A673 (cell line): ENCODE data around the gene DDR2. TPM values are rescaled to one million over a fixed set of nuclear protein-coding genes. Genes with fewer than 3 reads are reported as not detected.

Experiments
- BruUV-seq: library from RNA; stranded (reverse); fragments of 400-500 nt; replicated peaks from 2 replicates; lab custom pipeline; 2021; lab: Mats Ljungman, UMichigan
- CTCF ChIA-PET: fragments of 300-600 bp; sonication (Branson Sonifier 250); formaldehyde crosslinking; loops from one replicate; lab custom pipeline; 2022; ENCODE audit warnings: antibody characterized with exemption; lab: Charles Lee
- POLR2A ChIA-PET: fragments of 300-600 bp; sonication (Branson Sonifier 250); formaldehyde crosslinking; loops from one replicate; lab custom pipeline; 2022; ENCODE audit warnings: antibody characterized with exemption; ENCODE audit not compliant: low non-redundant PET; lab: Charles Lee
- DNase-seq: peaks from one replicate; pipeline ENCODE4 v3.0.0-alpha.2; 2015; ENCODE audit warnings: low spot score
- H3K27ac ChIP-seq: fragments of 200-600 bp; sonication (generic); 2 replicates; pipeline ENCODE4 v1.5.1; 2016; ENCODE audit warnings: mixed run types, low read depth, mild to moderate bottlenecking, mixed read lengths, antibody characterized with exemption, low read length; ENCODE audit not compliant: poor library complexity, severe bottlenecking
- H3K27me3 ChIP-seq: fragments of 200-600 bp; sonication (generic); replicated peaks from 2 replicates; pipeline ENCODE4 v1.6.1; 2017; ENCODE audit warnings: mixed run types, low read depth, mild to moderate bottlenecking, mixed read lengths, antibody characterized with exemption, low read length; ENCODE audit not compliant: insufficient read depth, poor library complexity
- H3K36me3 ChIP-seq: fragments of 200-600 bp; sonication (generic); 2 replicates; pipeline ENCODE4 v1.6.1; 2016; ENCODE audit warnings: mixed run types, mild to moderate bottlenecking, mixed read lengths, antibody characterized with exemption, low read length; ENCODE audit not compliant: insufficient read depth, poor library complexity, severe bottlenecking
- H3K4me1 ChIP-seq: fragments of 200-600 bp; sonication (generic); 2 replicates; pipeline ENCODE4 v1.6.1; 2017; ENCODE audit warnings: mixed run types, mild to moderate bottlenecking, mixed read lengths, antibody characterized with exemption, low read length; ENCODE audit not compliant: insufficient read depth, poor library complexity, severe bottlenecking
- H3K4me3 ChIP-seq: fragments of 200-600 bp; sonication (generic); 2 replicates; pipeline ENCODE4 v1.5.1; 2016; ENCODE audit warnings: low read depth, mixed run types, mild to moderate bottlenecking, mixed read lengths, low read length; ENCODE audit not compliant: poor library complexity, severe bottlenecking
- H3K9me3 ChIP-seq: fragments of 200-600 bp; sonication (generic); 2 replicates; pipeline ENCODE4 v1.6.1; 2016; ENCODE audit warnings: mixed run types, low read depth, mild to moderate bottlenecking, mixed read lengths, antibody characterized with exemption, low read length; ENCODE audit not compliant: poor library complexity, severe bottlenecking
- CTCF ChIP-seq: fragments of 300-800, 200-600 bp; sonication (generic); conservative IDR thresholded peaks from 2 replicates; pipeline ENCODE4 v1.5.1; 2017; ENCODE audit warnings: low read depth, mild to moderate bottlenecking, antibody characterized with exemption, low read length, moderate library complexity, mixed read lengths
- EZH2 ChIP-seq: fragments of 200-600 bp; sonication (generic); IDR thresholded peaks from 2 replicates; pipeline ENCODE4 v1.6.1; 2017; ENCODE audit warnings: borderline replicate concordance, low read depth, mild to moderate bottlenecking, mixed read lengths, antibody characterized with exemption, low read length; ENCODE audit not compliant: poor library complexity, severe bottlenecking
- intact Hi-C: fragments of 100-400 bp; cut with micrococcal nuclease; formaldehyde crosslinking; loops from one replicate; pipeline ENCODE4 v1.10.0; 2022; ENCODE audit not compliant: unreplicated experiment
- total RNA-seq: library from RNA; stranded (reverse); gene quantifications from 2 replicates; pipeline ENCODE4 v1.2.3, GENCODE V29; 2021

The DDR2 gene
- total RNA-seq, 1 experiment from 2014 or later, result 121 TPM

GRCh38 chr1:162662013-162662412 lies 29.7 kb downstream of the DDR2 start:
- no peak for DNase-seq
- intact Hi-C loops, result loop anchor here (2.0 kb wide), 1 partner anchor 29 kb away; the partner anchor contains the start of gene DDR2
- Histone ChIP-seq H3K27ac (peak overlapping the region; percentile 91), H3K36me3 (peaks cover 20% of the 10 kb centered on the region), H3K4me3 (no peak overlapping the region), H3K9me3 (no peaks in the 10 kb centered on the region), H3K27me3 (no peaks in the 10 kb centered on the region), H3K4me1 (peaks cover 97% of the 10 kb centered on the region)
- CTCF ChIA-PET, result no interaction called here
- POLR2A ChIA-PET, result interaction anchor here (0.7 kb wide), 1 partner anchor 302 kb away, joined by 3 read pairs; no protein-coding TSS in a partner anchor
- BruUV-seq, result no TSS peak
- no peak for TF ChIP-seq CTCF
- no peak for TF ChIP-seq EZH2

GRCh38 chr1:162663086-162663485 lies 30.8 kb downstream of the DDR2 start:
- H3K4me3 ChIP-seq, result peak overlapping the region; percentile 19
- BruUV-seq, result TSS peak; percentile 95
- H3K27ac ChIP-seq, result peak overlapping the region; percentile 91
- H3K9me3 ChIP-seq, result no peaks in the 10 kb centered on the region
- H3K27me3 ChIP-seq, result no peaks in the 10 kb centered on the region
- DNase-seq, result peak; percentile 63
- H3K4me1 ChIP-seq, result peaks cover 97% of the 10 kb centered on the region
- CTCF ChIA-PET, result interaction anchor here (1.0 to 1.3 kb wide), 2 partner anchors 30 to 137 kb away, joined by 3 to 5 read pairs; no protein-coding TSS in a partner anchor
- no peak for TF ChIP-seq EZH2
- TF ChIP-seq CTCF, result no peak
- POLR2A ChIA-PET, result interaction anchor here (0.6 to 0.7 kb wide), 2 partner anchors 31 to 786 kb away, joined by 3 read pairs; partner anchors contain the start of gene DDR2
- intact Hi-C loops, result loop anchor here (2.0 kb wide), 1 partner anchor 30 kb away; the partner anchor contains the start of gene DDR2
- peaks cover 17% of the 10 kb centered on the region for H3K36me3 ChIP-seq

- no peak for TF ChIP-seq CTCF
- TF ChIP-seq EZH2, result no peak
- peak; percentile 96 for DNase-seq
- intact Hi-C loops, result loop anchor here (2.0 kb wide), 1 partner anchor 31 kb away; the partner anchor contains the start of gene DDR2
- ChIA-PET POLR2A (interaction anchor here (0.7 kb wide), 1 partner anchor 786 kb away, joined by 3 read pairs; no protein-coding TSS in a partner anchor), CTCF (interaction anchor here (1.0 to 1.3 kb wide), 2 partner anchors 30 to 137 kb away, joined by 3 to 5 read pairs; no protein-coding TSS in a partner anchor)
- no TSS peak for BruUV-seq
- Histone ChIP-seq H3K27me3 (no peaks in the 10 kb centered on the region), H3K36me3 (peaks cover 12% of the 10 kb centered on the region), H3K4me1 (peaks cover 100% of the 10 kb centered on the region), H3K27ac (peak overlapping the region; percentile 91), H3K4me3 (peak overlapping the region; percentile 19), H3K9me3 (no peaks in the 10 kb centered on the region)
These were observed 31.4 kb downstream of the DDR2 start for GRCh38 chr1:162663589-162664106.
